Measurements from ENCODE around the gene FAM204A.
A peak's percentile ranks its signal among the peaks of the same experiment; 100 is the strongest.

Gene FAM204A

GRCh38 chr10:118355234-118355633 is 13.1 kb upstream of the FAM204A start:
- Histone ChIP-seq H3K36me3 (ENCODE audit: control insufficient read depth, insufficient read depth, low read length) (no peaks in the 10 kb centered on the region), H3K4me3 (ENCODE audit: low read length) (no peak overlapping the region), H3K9me3 (ENCODE audit: control insufficient read depth, low read length) (no peaks in the 10 kb centered on the region), H3K9ac (ENCODE audit: low read length) (no peak overlapping the region), H3K4me1 (ENCODE audit: control insufficient read depth, insufficient read depth, low read length) (no peaks in the 10 kb centered on the region), H3K27me3 (ENCODE audit: control insufficient read depth, insufficient read depth, low read length) (no peaks in the 10 kb centered on the region)

GRCh38 chr10:118349235-118349634 is 7.1 kb upstream of the FAM204A start:
- Histone ChIP-seq H3K36me3 (ENCODE audit: control insufficient read depth, insufficient read depth, low read length) (no peaks in the 10 kb centered on the region), H3K4me3 (ENCODE audit: low read length) (no peak overlapping the region), H3K27me3 (ENCODE audit: control insufficient read depth, insufficient read depth, low read length) (no peaks in the 10 kb centered on the region), H3K9ac (ENCODE audit: low read length) (no peak overlapping the region), H3K9me3 (ENCODE audit: control insufficient read depth, low read length) (no peaks in the 10 kb centered on the region), H3K4me1 (ENCODE audit: control insufficient read depth, insufficient read depth, low read length) (no peaks in the 10 kb centered on the region)

- no peak overlapping the region for H3K9ac ChIP-seq (ENCODE audit: low read length)
- H3K4me3 ChIP-seq (ENCODE audit: low read length): no peak overlapping the region
- H3K27me3 ChIP-seq (ENCODE audit: control insufficient read depth, insufficient read depth, low read length): no peaks in the 10 kb centered on the region
- no peaks in the 10 kb centered on the region for H3K4me1 ChIP-seq (ENCODE audit: control insufficient read depth, insufficient read depth, low read length)
- H3K36me3 ChIP-seq (ENCODE audit: control insufficient read depth, insufficient read depth, low read length): no peaks in the 10 kb centered on the region
- H3K9me3 ChIP-seq (ENCODE audit: control insufficient read depth, low read length): no peaks in the 10 kb centered on the region
Observed at GRCh38 chr10:118343549-118343948, 1.4 kb upstream of the FAM204A start.

- Histone ChIP-seq H3K4me1 (ENCODE audit: control insufficient read depth, insufficient read depth, low read length) (no peaks in the 10 kb centered on the region), H3K27me3 (ENCODE audit: control insufficient read depth, insufficient read depth, low read length) (no peaks in the 10 kb centered on the region), H3K36me3 (ENCODE audit: control insufficient read depth, insufficient read depth, low read length) (no peaks in the 10 kb centered on the region), H3K9me3 (ENCODE audit: control insufficient read depth, low read length) (no peaks in the 10 kb centered on the region), H3K4me3 (ENCODE audit: low read length) (no peak overlapping the region), H3K9ac (ENCODE audit: low read length) (no peak overlapping the region)
Observed at GRCh38 chr10:118343115-118343514, 991 bp upstream of the FAM204A start.

- Histone ChIP-seq H3K4me3 (ENCODE audit: low read length) (peak overlapping the region; percentile 79), H3K36me3 (ENCODE audit: control insufficient read depth, insufficient read depth, low read length) (no peaks in the 10 kb centered on the region), H3K27me3 (ENCODE audit: control insufficient read depth, insufficient read depth, low read length) (no peaks in the 10 kb centered on the region), H3K9me3 (ENCODE audit: control insufficient read depth, low read length) (no peaks in the 10 kb centered on the region), H3K9ac (ENCODE audit: low read length) (peak overlapping the region; percentile 96), H3K4me1 (ENCODE audit: control insufficient read depth, insufficient read depth, low read length) (no peaks in the 10 kb centered on the region)
Observed at GRCh38 chr10:118342638-118343020, 505 bp upstream of the FAM204A start.

- no peak overlapping the region for H3K9ac ChIP-seq (ENCODE audit: low read length)
- no peaks in the 10 kb centered on the region for H3K36me3 ChIP-seq (ENCODE audit: control insufficient read depth, insufficient read depth, low read length)
- no peaks in the 10 kb centered on the region for H3K27me3 ChIP-seq (ENCODE audit: control insufficient read depth, insufficient read depth, low read length)
- no peak overlapping the region for H3K4me3 ChIP-seq (ENCODE audit: low read length)
- H3K9me3 ChIP-seq (ENCODE audit: control insufficient read depth, low read length): no peaks in the 10 kb centered on the region
- H3K4me1 ChIP-seq (ENCODE audit: control insufficient read depth, insufficient read depth, low read length): no peaks in the 10 kb centered on the region
Observed at GRCh38 chr10:118340486-118340885, 1.6 kb downstream of the FAM204A start.

GRCh38 chr10:118339111-118339510 is 3.0 kb downstream of the FAM204A start:
- H3K9ac ChIP-seq (ENCODE audit: low read length): no peak overlapping the region
- no peaks in the 10 kb centered on the region for H3K9me3 ChIP-seq (ENCODE audit: control insufficient read depth, low read length)
- H3K4me1 ChIP-seq (ENCODE audit: control insufficient read depth, insufficient read depth, low read length): no peaks in the 10 kb centered on the region
- no peaks in the 10 kb centered on the region for H3K27me3 ChIP-seq (ENCODE audit: control insufficient read depth, insufficient read depth, low read length)
- H3K4me3 ChIP-seq (ENCODE audit: low read length): no peak overlapping the region
- peaks cover 3% of the 10 kb centered on the region for H3K36me3 ChIP-seq (ENCODE audit: control insufficient read depth, insufficient read depth, low read length)

- H3K4me3 ChIP-seq (ENCODE audit: low read length): no peak overlapping the region
- no peaks in the 10 kb centered on the region for H3K27me3 ChIP-seq (ENCODE audit: control insufficient read depth, insufficient read depth, low read length)
- peaks cover 3% of the 10 kb centered on the region for H3K36me3 ChIP-seq (ENCODE audit: control insufficient read depth, insufficient read depth, low read length)
- no peaks in the 10 kb centered on the region for H3K9me3 ChIP-seq (ENCODE audit: control insufficient read depth, low read length)
- no peak overlapping the region for H3K9ac ChIP-seq (ENCODE audit: low read length)
- no peaks in the 10 kb centered on the region for H3K4me1 ChIP-seq (ENCODE audit: control insufficient read depth, insufficient read depth, low read length)
Observed at GRCh38 chr10:118337356-118337755, 4.8 kb downstream of the FAM204A start.

GRCh38 chr10:118333871-118334270 is 8.3 kb downstream of the FAM204A start:
- Histone ChIP-seq H3K4me3 (ENCODE audit: low read length) (no peak overlapping the region), H3K27me3 (ENCODE audit: control insufficient read depth, insufficient read depth, low read length) (no peaks in the 10 kb centered on the region), H3K4me1 (ENCODE audit: control insufficient read depth, insufficient read depth, low read length) (no peaks in the 10 kb centered on the region), H3K9me3 (ENCODE audit: control insufficient read depth, low read length) (no peaks in the 10 kb centered on the region), H3K36me3 (ENCODE audit: control insufficient read depth, insufficient read depth, low read length) (peaks cover 3% of the 10 kb centered on the region), H3K9ac (ENCODE audit: low read length) (no peak overlapping the region)

GRCh38 chr10:118332948-118333710 is 9.0 kb downstream of the FAM204A start:
- no peak overlapping the region for H3K9ac ChIP-seq (ENCODE audit: low read length)
- H3K9me3 ChIP-seq (ENCODE audit: control insufficient read depth, low read length): no peaks in the 10 kb centered on the region
- no peak overlapping the region for H3K4me3 ChIP-seq (ENCODE audit: low read length)
- no peaks in the 10 kb centered on the region for H3K27me3 ChIP-seq (ENCODE audit: control insufficient read depth, insufficient read depth, low read length)
- no peaks in the 10 kb centered on the region for H3K4me1 ChIP-seq (ENCODE audit: control insufficient read depth, insufficient read depth, low read length)
- H3K36me3 ChIP-seq (ENCODE audit: control insufficient read depth, insufficient read depth, low read length): peaks cover 3% of the 10 kb centered on the region

GRCh38 chr10:118332236-118332635 is 9.9 kb downstream of the FAM204A start:
- H3K4me1 ChIP-seq (ENCODE audit: control insufficient read depth, insufficient read depth, low read length): no peaks in the 10 kb centered on the region
- H3K27me3 ChIP-seq (ENCODE audit: control insufficient read depth, insufficient read depth, low read length): no peaks in the 10 kb centered on the region
- peaks cover 3% of the 10 kb centered on the region for H3K36me3 ChIP-seq (ENCODE audit: control insufficient read depth, insufficient read depth, low read length)
- no peak overlapping the region for H3K4me3 ChIP-seq (ENCODE audit: low read length)
- H3K9me3 ChIP-seq (ENCODE audit: control insufficient read depth, low read length): no peaks in the 10 kb centered on the region
- H3K9ac ChIP-seq (ENCODE audit: low read length): no peak overlapping the region

GRCh38 chr10:118330295-118331076 is 11.6 kb downstream of the FAM204A start:
- Histone ChIP-seq H3K36me3 (ENCODE audit: control insufficient read depth, insufficient read depth, low read length) (peaks cover 3% of the 10 kb centered on the region), H3K9me3 (ENCODE audit: control insufficient read depth, low read length) (no peaks in the 10 kb centered on the region), H3K4me1 (ENCODE audit: control insufficient read depth, insufficient read depth, low read length) (no peaks in the 10 kb centered on the region), H3K4me3 (ENCODE audit: low read length) (no peak overlapping the region), H3K9ac (ENCODE audit: low read length) (no peak overlapping the region), H3K27me3 (ENCODE audit: control insufficient read depth, insufficient read depth, low read length) (no peaks in the 10 kb centered on the region)
